GM18519 (cell line): ENCODE data around the gene HPCAL1.
"Not testable (repeated sequence)": the region's sequence is repeated elsewhere in the genome, so short reads cannot be mapped to it uniquely, and the experiment has no call there.

Experiments used
- ATAC-seq: cut with Tn5 transposase; IDR thresholded peaks from one replicate; pipeline ENCODE4 v1.9.1; 2021; ENCODE audit warnings: mild to moderate bottlenecking, moderate library complexity; ENCODE audit not compliant: unreplicated experiment, low FRiP score

HPCAL1 gene

GRCh38 chr2:10302479-10303180 is at the start of gene HPCAL1:
HPCAL1 (plus strand) TSS chr2:10302904; CDS start chr2:10419758, 116,854 bp downstream.
- peak; percentile 51 for ATAC-seq

- no peak for ATAC-seq
These were observed 48.9 kb upstream of the HPCAL1 start for GRCh38 chr2:10253596-10254372.

DNA sequence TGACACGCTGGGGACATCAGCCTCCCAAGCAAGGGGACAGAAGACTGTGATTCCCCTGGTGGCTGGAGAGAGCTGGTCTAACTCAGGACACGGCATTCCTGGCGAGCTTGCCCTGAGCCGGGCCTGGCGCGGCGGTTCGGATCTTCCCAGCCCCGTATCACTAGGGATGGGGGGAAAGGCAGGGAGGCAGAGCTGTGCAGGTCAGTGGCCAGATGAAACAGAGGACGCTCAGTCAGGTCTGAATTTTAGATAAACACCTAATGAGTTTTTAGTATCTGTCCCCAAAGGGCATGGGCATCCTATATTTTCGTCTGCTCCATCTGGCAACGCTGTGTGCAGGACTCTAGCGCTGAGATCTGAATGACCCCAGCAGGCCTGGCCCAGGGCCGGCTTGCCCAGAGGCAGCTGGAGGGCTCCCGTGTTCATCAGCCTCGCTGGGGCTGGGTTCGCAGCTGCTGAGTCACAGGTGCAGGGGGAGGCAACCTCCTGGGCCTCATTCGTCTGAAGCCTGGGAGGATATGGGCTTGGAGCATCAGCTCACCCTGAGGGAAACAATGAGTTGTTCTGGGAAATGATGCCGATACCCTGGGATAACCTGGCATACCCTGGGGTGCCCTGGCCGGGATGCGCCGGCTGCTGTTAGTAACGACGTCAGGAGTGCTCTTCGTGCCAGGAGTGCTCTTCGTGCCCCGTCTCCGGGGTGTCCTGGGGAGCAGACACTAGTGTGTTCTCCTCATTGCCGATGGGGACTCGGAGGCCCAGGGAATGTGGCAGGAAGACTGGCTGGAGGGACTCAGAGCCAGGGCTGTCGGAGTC is 48.1 kb upstream of the HPCAL1 start:
- no peak for ATAC-seq

DNA sequence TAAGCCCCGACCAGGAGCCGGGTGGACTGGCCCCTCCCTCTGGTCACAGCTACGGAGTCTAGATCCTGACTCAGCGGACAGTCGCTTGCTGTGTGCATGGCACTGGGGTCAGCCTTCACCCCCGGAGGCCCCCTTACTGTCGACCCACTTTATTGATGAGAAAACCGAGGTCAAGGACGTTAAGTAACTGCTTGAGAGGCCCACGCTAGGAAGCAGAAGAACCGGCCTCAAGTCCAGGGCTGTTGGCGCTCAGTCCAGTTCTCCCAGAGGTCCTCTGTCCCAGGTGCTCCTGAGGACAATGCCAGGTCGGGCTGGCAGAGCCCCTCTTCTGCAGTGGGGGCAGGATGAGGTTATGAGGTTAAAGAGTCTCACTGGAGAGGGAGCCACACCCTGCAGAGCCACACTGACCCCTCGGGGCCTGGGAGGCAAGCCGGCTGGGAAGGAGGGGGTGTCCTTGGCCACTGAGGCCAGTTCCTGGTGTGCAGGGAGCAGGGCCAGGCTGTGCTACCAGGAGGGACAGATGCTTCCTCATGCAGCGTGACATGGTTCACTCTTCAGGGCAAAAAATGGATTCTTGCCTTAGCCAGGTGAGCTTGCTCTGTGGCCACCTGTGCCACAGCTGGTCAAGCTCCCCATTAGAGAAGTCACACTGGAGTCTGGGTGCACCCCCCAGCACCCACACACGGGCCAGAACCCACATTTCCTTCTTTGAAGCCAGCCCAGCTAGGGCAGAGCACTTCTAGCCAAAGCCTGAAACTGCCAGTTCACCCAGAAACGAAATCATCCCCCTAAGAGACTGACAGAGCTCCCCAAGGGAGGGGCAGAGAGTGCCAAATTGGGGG is 47.3 kb upstream of the HPCAL1 start:
- no peak for ATAC-seq

DNA sequence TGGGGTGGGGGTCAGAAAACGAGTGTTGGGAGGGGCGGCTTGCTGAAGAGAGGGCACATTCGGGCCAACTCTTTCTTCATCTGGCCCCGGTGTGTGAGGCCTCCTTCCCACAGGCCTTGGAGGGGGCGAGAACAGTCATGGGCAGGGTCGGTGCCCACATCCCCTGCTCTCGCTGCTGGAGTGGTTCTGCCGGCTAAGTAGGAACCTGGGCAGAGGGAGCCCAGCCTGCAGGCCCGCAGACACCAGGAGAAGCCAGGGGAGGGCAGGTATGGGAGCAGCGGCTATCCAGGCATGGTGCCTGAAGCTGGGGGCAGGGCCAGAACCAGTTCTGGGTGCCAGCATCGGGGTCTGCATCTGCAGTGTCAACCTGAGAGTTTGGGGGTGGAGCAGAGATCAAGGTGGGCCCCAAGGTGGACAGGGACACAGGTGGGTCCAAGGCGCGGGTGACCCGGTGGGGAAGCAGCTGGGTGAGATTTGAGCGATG is 46.6 kb upstream of the HPCAL1 start:
- no peak for ATAC-seq

GRCh38 chr2:10256515-10257031 is 46.1 kb upstream of the HPCAL1 start:
- no peak for ATAC-seq

DNA sequence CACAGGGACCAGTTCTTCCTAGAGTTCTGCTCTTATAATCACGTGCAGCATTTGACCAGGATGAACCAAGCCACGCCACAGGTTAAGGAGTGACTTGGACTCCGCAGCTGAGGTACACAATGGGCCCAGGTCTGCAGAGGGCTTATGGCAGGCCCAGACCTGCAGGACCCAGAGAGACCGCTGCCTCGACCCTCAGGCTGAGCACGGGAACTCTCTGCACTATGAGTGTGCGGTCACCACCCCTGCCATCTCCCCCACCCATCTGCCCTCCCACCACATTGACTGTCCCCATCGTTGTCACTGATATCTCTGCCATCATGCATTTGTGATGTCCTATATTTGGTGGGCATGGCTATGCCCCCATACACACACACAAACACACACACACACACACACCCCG is 45.7 kb upstream of the HPCAL1 start:
- ATAC-seq = no peak

GRCh38 chr2:10257500-10258147 is 45.1 kb upstream of the HPCAL1 start:
- no peak for ATAC-seq

DNA sequence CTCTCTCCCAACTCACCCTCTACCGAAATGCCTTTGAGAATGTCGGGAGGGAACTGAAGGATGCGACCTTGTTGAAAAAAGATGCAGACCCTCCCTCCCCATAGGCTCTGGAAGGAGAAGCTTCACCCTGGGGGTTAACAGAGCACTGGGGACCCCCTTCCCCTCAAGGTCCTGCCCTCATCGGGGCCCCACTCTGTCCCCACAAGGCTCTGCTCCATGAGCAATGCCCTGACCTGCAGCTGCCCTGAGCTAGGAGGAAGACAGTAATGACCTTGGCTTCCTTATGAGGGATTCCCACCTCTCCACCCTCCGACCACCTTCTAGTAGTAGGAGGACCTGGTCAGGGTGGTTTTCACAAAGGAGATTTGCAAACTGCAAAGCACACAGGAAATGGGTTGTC is 44.4 kb upstream of the HPCAL1 start:
- ATAC-seq = no peak

- no peak for ATAC-seq
These were observed 44.0 kb upstream of the HPCAL1 start for GRCh38 chr2:10258726-10259125.

DNA sequence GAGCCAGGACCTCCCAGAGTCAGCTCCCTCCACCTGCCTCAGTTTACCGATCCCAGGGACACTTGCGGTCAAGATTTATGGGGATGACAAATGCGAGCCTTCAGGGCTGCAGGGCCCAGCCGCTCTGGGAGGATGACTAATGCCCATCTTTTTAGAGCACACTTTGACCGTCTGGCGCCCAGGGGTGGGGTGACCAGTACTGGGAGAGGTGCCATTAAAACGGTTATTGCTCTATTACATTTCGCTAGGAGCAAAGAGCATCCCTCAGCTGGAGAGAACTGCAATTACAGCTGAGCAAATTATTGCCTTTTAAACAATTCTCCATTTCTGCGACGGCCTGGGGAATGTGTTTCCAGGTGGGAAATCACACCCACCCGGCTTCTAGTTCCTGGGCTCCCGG is 42.6 kb upstream of the HPCAL1 start:
- ATAC-seq = no peak

- not testable (repeated sequence) for ATAC-seq
These were observed 39.2 kb upstream of the HPCAL1 start for GRCh38 chr2:10263526-10263925.

- no peak for ATAC-seq
These were observed 38.0 kb upstream of the HPCAL1 start for GRCh38 chr2:10264506-10265328.

GRCh38 chr2:10265329-10266132 is 37.2 kb upstream of the HPCAL1 start:
- no peak for ATAC-seq

- no peak for ATAC-seq
These were observed 36.5 kb upstream of the HPCAL1 start for GRCh38 chr2:10266133-10266620.

- ATAC-seq = no peak
These were observed 35.7 kb upstream of the HPCAL1 start for GRCh38 chr2:10267036-10267435.
